H9 (cell line): ENCODE measurements around the gene SMAD3. TPM values are rescaled to one million over a fixed set of nuclear protein-coding genes. Genes with fewer than 3 reads are reported as not detected.

ENCODE experiments used
- DNase-seq: peaks from one replicate; pipeline ENCODE4 v3.0.0-alpha.2; 2017
- H2AFZ ChIP-seq: one replicate; pipeline ENCODE4 v1.6.1; 2013; ENCODE audit warnings: mild to moderate bottlenecking, low read length, control low read depth, moderate library complexity
- H2AK5ac ChIP-seq: 2 replicates; pipeline ENCODE4 v1.6.1; 2013; ENCODE audit warnings: low read length, control low read depth, mixed read lengths; ENCODE audit not compliant: insufficient read length
- H2BK120ac ChIP-seq: one replicate; pipeline ENCODE4 v1.6.1; 2013; ENCODE audit warnings: low read depth, mild to moderate bottlenecking, low read length, control low read depth, inconsistent platforms; ENCODE audit not compliant: poor library complexity, severe bottlenecking
- H2BK12ac ChIP-seq: 2 replicates; pipeline ENCODE4 v1.6.1; 2013; ENCODE audit warnings: low read length, control low read depth, mixed read lengths, low read depth; ENCODE audit not compliant: insufficient read length
- H2BK15ac ChIP-seq: 2 replicates; pipeline ENCODE4 v1.6.1; 2013; ENCODE audit warnings: low read depth, low read length, control low read depth
- H2BK20ac ChIP-seq: one replicate; pipeline ENCODE4 v1.6.1; 2013; ENCODE audit warnings: low read depth, mild to moderate bottlenecking, low read length, control low read depth, inconsistent platforms; ENCODE audit not compliant: poor library complexity, severe bottlenecking
- H2BK5ac ChIP-seq: 2 replicates; pipeline ENCODE4 v1.6.1; 2013; ENCODE audit warnings: low read length, control low read depth, mixed read lengths; ENCODE audit not compliant: insufficient read length
- H3K14ac ChIP-seq: 2 replicates; pipeline ENCODE4 v1.6.1; 2013; ENCODE audit warnings: low read length, control low read depth; ENCODE audit not compliant: insufficient read depth
- H3K18ac ChIP-seq: 2 replicates; pipeline ENCODE4 v1.6.1; 2013; ENCODE audit warnings: low read depth, mild to moderate bottlenecking, mixed read lengths, low read length, control low read depth; ENCODE audit not compliant: insufficient read length
- H3K23ac ChIP-seq: 2 replicates; pipeline ENCODE4 v1.6.1; 2013; ENCODE audit warnings: low read length, control low read depth, mixed read lengths, low read depth; ENCODE audit not compliant: insufficient read length
- H3K23me2 ChIP-seq: 2 replicates; pipeline ENCODE4 v1.6.1; 2013; ENCODE audit warnings: low read depth, mild to moderate bottlenecking, mixed read lengths, low read length, control low read depth; ENCODE audit not compliant: insufficient read length, poor library complexity, severe bottlenecking
- H3K27ac ChIP-seq: 2 replicates; pipeline ENCODE4 v1.5.1; 2013; ENCODE audit warnings: low read length, control low read depth, mixed read lengths, low read depth; ENCODE audit not compliant: insufficient read length
- H3K27me3 ChIP-seq: 2 replicates; pipeline ENCODE4 v1.6.1; 2013; ENCODE audit warnings: low read length, control low read depth, inconsistent platforms; ENCODE audit not compliant: insufficient read depth
- H3K4ac ChIP-seq: 2 replicates; pipeline ENCODE4 v1.6.1; 2013; ENCODE audit warnings: low read depth, mild to moderate bottlenecking, control low read depth, inconsistent platforms, low read length, moderate library complexity
- H3K4me1 ChIP-seq: 2 replicates; pipeline ENCODE4 v1.6.1; 2013; ENCODE audit warnings: low read length, control low read depth, inconsistent platforms; ENCODE audit not compliant: insufficient read depth
- H3K4me2 ChIP-seq: 2 replicates; pipeline ENCODE4 v1.6.1; 2013; ENCODE audit warnings: low read length, control low read depth, mixed read lengths; ENCODE audit not compliant: insufficient read length, insufficient read depth
- H3K56ac ChIP-seq: 2 replicates; pipeline ENCODE4 v1.6.1; 2013; ENCODE audit warnings: low read depth, mild to moderate bottlenecking, mixed read lengths, low read length, control low read depth; ENCODE audit not compliant: insufficient read length
- H3K79me1 ChIP-seq: 2 replicates; pipeline ENCODE4 v1.6.1; 2013; ENCODE audit warnings: low read depth, mild to moderate bottlenecking, moderate library complexity, low read length, control low read depth, inconsistent platforms; ENCODE audit not compliant: insufficient read depth, poor library complexity, severe bottlenecking
- H3K79me2 ChIP-seq: 2 replicates; pipeline ENCODE4 v1.6.1; 2013; ENCODE audit warnings: low read length, control low read depth, inconsistent platforms; ENCODE audit not compliant: insufficient read depth
- H3K9ac ChIP-seq: 2 replicates; pipeline ENCODE4 v1.6.1; 2013; ENCODE audit warnings: low read length, control low read depth, mixed read lengths; ENCODE audit not compliant: insufficient read length; ENCODE audit errors: extremely low read depth
- H3K9me3 ChIP-seq: one replicate; pipeline ENCODE4 v1.6.1; 2013; ENCODE audit warnings: low read depth, low read length, inconsistent platforms; ENCODE audit not compliant: control insufficient read depth
- H3T11ph ChIP-seq: one replicate; pipeline ENCODE4 v1.6.1; 2013; ENCODE audit warnings: mild to moderate bottlenecking, low read length, control low read depth, inconsistent platforms
- H4K20me1 ChIP-seq: one replicate; pipeline ENCODE4 v1.6.1; 2013; ENCODE audit not compliant: control insufficient read depth, insufficient read length, insufficient read depth
- H4K5ac ChIP-seq: 2 replicates; pipeline ENCODE4 v1.6.1; 2013; ENCODE audit warnings: low read depth, mild to moderate bottlenecking, mixed read lengths, low read length, control low read depth; ENCODE audit not compliant: insufficient read length
- H4K8ac ChIP-seq: replicated peaks from 2 replicates; pipeline ENCODE4 v1.6.1; 2013; ENCODE audit warnings: low read length, control low read depth, mixed read lengths, low read depth; ENCODE audit not compliant: insufficient read length
- H4K91ac ChIP-seq: 2 replicates; pipeline ENCODE4 v1.6.1; 2013; ENCODE audit warnings: low read depth, mild to moderate bottlenecking, moderate library complexity, mixed read lengths, low read length, control low read depth; ENCODE audit not compliant: insufficient read length
- H3K27ac Mint-ChIP-seq, 3 experiments: 2 replicates in 2 of 3; 3 replicates in 1 of 3; pipeline ENCODE4 v1.8.0; 2020 to 2021; ENCODE audit warnings: mixed read lengths in 3 of 3, mild to moderate bottlenecking in 1 of 3, moderate library complexity in 1 of 3
- H3K27me3 Mint-ChIP-seq: 2 replicates; pipeline ENCODE4 v1.8.0; 2021; ENCODE audit warnings: low read depth, mild to moderate bottlenecking, moderate library complexity, mixed read lengths
- H3K36me3 Mint-ChIP-seq, 3 experiments: 2 replicates in 2 of 3; 3 replicates in 1 of 3; pipeline ENCODE4 v1.8.0; 2020 to 2021; ENCODE audit warnings: low read depth in 3 of 3, mixed read lengths in 3 of 3; ENCODE audit not compliant: insufficient read depth in 1 of 3
- H3K4me1 Mint-ChIP-seq, 2 experiments: 2 replicates each; pipeline ENCODE4 v1.8.0; 2020; ENCODE audit warnings: mixed read lengths in 2 of 2
- H3K4me3 Mint-ChIP-seq, 2 experiments: 2 replicates in 1 of 2; 3 replicates in 1 of 2; pipeline ENCODE4 v1.8.0; 2020 to 2021; ENCODE audit warnings: mild to moderate bottlenecking in 2 of 2, mixed read lengths in 2 of 2, moderate library complexity in 1 of 2
- H3K9me3 Mint-ChIP-seq, 2 experiments: 2 replicates in 1 of 2; 3 replicates in 1 of 2; pipeline ENCODE4 v1.8.0; 2020; ENCODE audit warnings: mild to moderate bottlenecking in 2 of 2, mixed read lengths in 2 of 2, moderate library complexity in 1 of 2
- WGBS: extraction: QIAGEN DNeasy Blood & Tissue Kit; methylation state at CpG from one replicate; pipeline ENCODE4 v1.1.7; 2013; ENCODE audit warnings: missing lambda C conversion rate, low lambda C conversion rate, mixed read lengths; ENCODE audit not compliant: insufficient read length; ENCODE audit errors: extremely low coverage; 5-methylcytosine and 5-hydroxymethylcytosine counted together
- total RNA-seq: library from RNA; stranded (reverse); gene quantifications from 2 replicates; pipeline ENCODE4 v1.2.1, GENCODE V29; 2021
- TF ChIP-seq, protein P1 (sequence below): fragments of 200-600 bp; sonication (generic); conservative IDR thresholded peaks from 3 replicates; pipeline ENCODE4 v1.8.0; 2021; ENCODE audit warnings: antibody characterized with exemption, mild to moderate bottlenecking

Gene SMAD3
- total RNA-seq, 1 experiment from 2014 or later, result 26.7 TPM

- Histone ChIP-seq H2BK12ac (no peak overlapping the region), H2BK5ac (no peak overlapping the region), H3K4ac (no peak overlapping the region), H2AK5ac (no peak overlapping the region), H3K56ac (no peak overlapping the region), H3K23ac (no peak overlapping the region), H3T11ph (no peak overlapping the region), H3K4me1 (no peaks in the 10 kb centered on the region), H4K5ac (no peak overlapping the region), H2BK20ac (no peak overlapping the region), H2AFZ (no peak overlapping the region), H3K27ac (no peak overlapping the region), H3K14ac (no peak overlapping the region), H4K20me1 (no peaks in the 10 kb centered on the region), H3K23me2 (no peaks in the 10 kb centered on the region), H3K9ac (no peak overlapping the region), H2BK120ac (no peak overlapping the region), H3K9me3 (no peaks in the 10 kb centered on the region), H4K91ac (no peak overlapping the region), H3K27me3 (no peaks in the 10 kb centered on the region), H3K4me2 (no peak overlapping the region), H3K79me1 (no peaks in the 10 kb centered on the region), H3K18ac (no peak overlapping the region), H3K79me2 (no peaks in the 10 kb centered on the region), H4K8ac (no peak overlapping the region), H2BK15ac (no peak overlapping the region)
- WGBS, result no CpG with 5 or more reads among the region's 26 CpGs
- Mint-ChIP-seq H3K27ac (peak overlapping the region in 1 of 3 experiments; percentile 68; a peak in 1 of 7 replicates), H3K36me3 (peaks cover 6 to 68% (median 28%) of the 10 kb centered on the region in 3 experiments), H3K4me1 (no peaks in the 10 kb centered on the region), H3K4me3 (no peak overlapping the region), H3K9me3 (no peaks in the 10 kb centered on the region), H3K27me3 (no peaks in the 10 kb centered on the region)
- TF ChIP-seq, protein P1, sequence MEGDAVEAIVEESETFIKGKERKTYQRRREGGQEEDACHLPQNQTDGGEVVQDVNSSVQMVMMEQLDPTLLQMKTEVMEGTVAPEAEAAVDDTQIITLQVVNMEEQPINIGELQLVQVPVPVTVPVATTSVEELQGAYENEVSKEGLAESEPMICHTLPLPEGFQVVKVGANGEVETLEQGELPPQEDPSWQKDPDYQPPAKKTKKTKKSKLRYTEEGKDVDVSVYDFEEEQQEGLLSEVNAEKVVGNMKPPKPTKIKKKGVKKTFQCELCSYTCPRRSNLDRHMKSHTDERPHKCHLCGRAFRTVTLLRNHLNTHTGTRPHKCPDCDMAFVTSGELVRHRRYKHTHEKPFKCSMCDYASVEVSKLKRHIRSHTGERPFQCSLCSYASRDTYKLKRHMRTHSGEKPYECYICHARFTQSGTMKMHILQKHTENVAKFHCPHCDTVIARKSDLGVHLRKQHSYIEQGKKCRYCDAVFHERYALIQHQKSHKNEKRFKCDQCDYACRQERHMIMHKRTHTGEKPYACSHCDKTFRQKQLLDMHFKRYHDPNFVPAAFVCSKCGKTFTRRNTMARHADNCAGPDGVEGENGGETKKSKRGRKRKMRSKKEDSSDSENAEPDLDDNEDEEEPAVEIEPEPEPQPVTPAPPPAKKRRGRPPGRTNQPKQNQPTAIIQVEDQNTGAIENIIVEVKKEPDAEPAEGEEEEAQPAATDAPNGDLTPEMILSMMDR, result no peak
- DNase-seq, result no peak
Observed at GRCh38 chr15:67189326-67190051, 124.1 kb downstream of the SMAD3 start.
